Breast epithelium (tissue), 4 donors: ENCODE data around the gene LPAR3. TPM values are rescaled to one million over a fixed set of nuclear protein-coding genes. Genes with fewer than 3 reads are reported as not detected.

Experiments used
- DNase-seq, 2 donors: peaks; one replicate each; pipeline ENCODE4 v3.0.0-alpha.2; 2019; ENCODE audit warnings: low spot score in 2 of 2
- H3K27ac ChIP-seq, 2 donors: fragments of 200-600 bp; sonication (generic) in 1 of 2; one replicate each; pipeline ENCODE4 v1.5.1; 2016 to 2019; ENCODE audit warnings: mild to moderate bottlenecking in 1 of 2
- H3K27me3 ChIP-seq, 2 donors: fragments of 200-600 bp; sonication (generic) in 1 of 2; one replicate each; pipeline versions ENCODE4 v1.5.1 to v1.6.0; 2017 to 2019; ENCODE audit warnings: control low read depth in 1 of 2, mild to moderate bottlenecking in 1 of 2
- H3K36me3 ChIP-seq: fragments of 200-600 bp; one replicate; pipeline ENCODE4 v1.5.1; 2019
- H3K4me1 ChIP-seq, 2 donors: fragments of 200-600 bp; sonication (generic); one replicate each; pipeline ENCODE4 v1.5.1; 2016 to 2019; ENCODE audit warnings: control low read depth in 1 of 2
- H3K4me3 ChIP-seq, 3 donors: fragments of 200-600 bp; sonication (generic); 1 replicate in 2 of 3; 2 replicates in 1 of 3; pipeline ENCODE4 v1.5.1; 2016 to 2019; ENCODE audit warnings: mild to moderate bottlenecking in 3 of 3, moderate library complexity in 2 of 3
- H3K9me3 ChIP-seq, 2 donors: fragments of 200-600 bp; sonication (generic) in 1 of 2; one replicate each; pipeline ENCODE4 v1.5.1; 2016 to 2019; ENCODE audit warnings: control low read depth in 1 of 2
- CTCF ChIP-seq, 3 donors: fragments of 450-650 bp; IDR thresholded peaks; one replicate each; pipeline ENCODE4 v1.5.1; 2016 to 2017; ENCODE audit warnings: antibody characterized with exemption in 3 of 3, mild to moderate bottlenecking in 3 of 3, moderate library complexity in 3 of 3
- POLR2A ChIP-seq: fragments of 450-650 bp; IDR thresholded peaks from one replicate; pipeline ENCODE4 v1.6.1; 2016; ENCODE audit warnings: antibody characterized with exemption, mild to moderate bottlenecking, moderate library complexity
- POLR2AphosphoS5 ChIP-seq, 3 donors: sonication (generic); formaldehyde crosslinking; IDR thresholded peaks; one replicate each; pipeline ENCODE4 v1.6.1; 2017; ENCODE audit warnings: antibody characterized with exemption in 3 of 3
- intact Hi-C: fragments of 100-400 bp; cut with DNase I; formaldehyde crosslinking; loops from one replicate; pipeline ENCODE4 v1.15.1; 2023; ENCODE audit warnings: low total_unique reads
- total RNA-seq, 3 donors: library from RNA; depleted of rRNA; stranded (reverse); fragments of >200 nt; gene quantifications; one replicate each; pipeline ENCODE4 v1.1.0, GENCODE V29; 2016

The LPAR3 gene
- total RNA-seq, 3 donors from 2014 or later = 1.6 to 3.7 TPM; not detected in 1

GRCh38 chr1:84883286-84883685 lies 9.7 kb downstream of the LPAR3 start:
- TF ChIP-seq POLR2A (no peak), POLR2AphosphoS5 (IDR thresholded peaks at IDR 0.05) (no peak), CTCF (IDR thresholded peaks at IDR 0.05) (no peak)
- Histone ChIP-seq H3K27ac (no peak overlapping the region), H3K9me3 (no peaks in the 10 kb centered on the region), H3K36me3 (no peaks in the 10 kb centered on the region), H3K4me3 (no peak overlapping the region), H3K27me3 (no peaks in the 10 kb centered on the region), H3K4me1 (no peaks in the 10 kb centered on the region)
- intact Hi-C loops = no loop called here
- DNase-seq = no peak

GRCh38 chr1:84877592-84877991 lies 15.4 kb downstream of the LPAR3 start:
- H3K4me1 ChIP-seq = no peaks in the 10 kb centered on the region
- no peaks in the 10 kb centered on the region for H3K27me3 ChIP-seq
- no peak overlapping the region for H3K4me3 ChIP-seq
- no peaks in the 10 kb centered on the region for H3K9me3 ChIP-seq
- H3K27ac ChIP-seq = no peak overlapping the region
- TF ChIP-seq CTCF (IDR thresholded peaks at IDR 0.05) = no peak
- no peak for TF ChIP-seq POLR2AphosphoS5 (IDR thresholded peaks at IDR 0.05)
- no peak for TF ChIP-seq POLR2A
- DNase-seq = no peak
- H3K36me3 ChIP-seq = no peaks in the 10 kb centered on the region
- intact Hi-C loops = no loop called here

GRCh38 chr1:84876353-84876752 lies 16.7 kb downstream of the LPAR3 start:
- no peaks in the 10 kb centered on the region for H3K4me1 ChIP-seq
- no peaks in the 10 kb centered on the region for H3K9me3 ChIP-seq
- H3K36me3 ChIP-seq = no peaks in the 10 kb centered on the region
- DNase-seq = no peak
- no peak overlapping the region for H3K27ac ChIP-seq
- H3K27me3 ChIP-seq = no peaks in the 10 kb centered on the region
- no peak overlapping the region for H3K4me3 ChIP-seq
- intact Hi-C loops = no loop called here
- TF ChIP-seq POLR2AphosphoS5 (IDR thresholded peaks at IDR 0.05) = no peak
- TF ChIP-seq POLR2A = no peak
- TF ChIP-seq CTCF (IDR thresholded peaks at IDR 0.05) = no peak

- Histone ChIP-seq H3K36me3 (no peaks in the 10 kb centered on the region), H3K9me3 (no peaks in the 10 kb centered on the region), H3K27ac (no peak overlapping the region), H3K27me3 (no peaks in the 10 kb centered on the region), H3K4me3 (no peak overlapping the region), H3K4me1 (no peaks in the 10 kb centered on the region)
- intact Hi-C loops = no loop called here
- DNase-seq = no peak
- no peak for TF ChIP-seq POLR2A
- TF ChIP-seq POLR2AphosphoS5 (IDR thresholded peaks at IDR 0.05) = no peak
- TF ChIP-seq CTCF (IDR thresholded peaks at IDR 0.05) = no peak
These were observed 19.6 kb downstream of the LPAR3 start for GRCh38 chr1:84873366-84873765.

- Histone ChIP-seq H3K9me3 (no peaks in the 10 kb centered on the region), H3K4me1 (no peaks in the 10 kb centered on the region)
- no peak for TF ChIP-seq POLR2AphosphoS5 (IDR thresholded peaks at IDR 0.05)
These were observed 20.2 kb downstream of the LPAR3 start for GRCh38 chr1:84872696-84873355.

GRCh38 chr1:84871181-84871580 lies 21.8 kb downstream of the LPAR3 start:
- Histone ChIP-seq H3K27me3 (no peaks in the 10 kb centered on the region), H3K4me3 (no peak overlapping the region), H3K9me3 (no peaks in the 10 kb centered on the region), H3K27ac (no peak overlapping the region), H3K4me1 (no peaks in the 10 kb centered on the region), H3K36me3 (no peaks in the 10 kb centered on the region)
- no peak for DNase-seq
- TF ChIP-seq POLR2AphosphoS5 (IDR thresholded peaks at IDR 0.05) (no peak), POLR2A (no peak), CTCF (IDR thresholded peaks at IDR 0.05) (no peak)
- intact Hi-C loops = no loop called here

More at GRCh38 chr1:84872696-84873355, 20.2 kb downstream of the LPAR3 start:
- no peaks in the 10 kb centered on the region for H3K36me3 ChIP-seq
- no peaks in the 10 kb centered on the region for H3K27me3 ChIP-seq
- DNase-seq = no peak
- no peak overlapping the region for H3K27ac ChIP-seq
- H3K4me3 ChIP-seq = no peak overlapping the region
- intact Hi-C loops = no loop called here
